GM19193 (cell line): ENCODE data around the gene CENPF.

Experiments used
- POLR2A ChIP-seq: IDR thresholded peaks from 4 replicates; pipeline ENCODE4 v1.6.1; 2011; ENCODE audit not compliant: insufficient read depth, insufficient read length; ENCODE audit errors: extremely low read depth

Gene CENPF

GRCh38 chr1:214602764-214603657, at the start of gene CENPF:
CENPF (plus strand) TSS chr1:214603195; CDS start chr1:214613755, 10,560 bp downstream.
- TF ChIP-seq POLR2A, result peak; percentile 63

GRCh38 chr1:214557952-214558735, 44.9 kb upstream of the CENPF start:
- TF ChIP-seq POLR2A, result no peak

GRCh38 chr1:214563881-214564280, 39.1 kb upstream of the CENPF start:
- TF ChIP-seq POLR2A, result no peak

GRCh38 chr1:214565310-214565709, 37.7 kb upstream of the CENPF start:
- TF ChIP-seq POLR2A, result no peak

- TF ChIP-seq POLR2A, result no peak
Measured at GRCh38 chr1:214566158-214567104, 36.6 kb upstream of the CENPF start.

- no peak for TF ChIP-seq POLR2A
Measured at GRCh38 chr1:214567481-214567980, 35.5 kb upstream of the CENPF start.

GRCh38 chr1:214568328-214568727, 34.7 kb upstream of the CENPF start:
- TF ChIP-seq POLR2A, result no peak

GRCh38 chr1:214569357-214570004, 33.5 kb upstream of the CENPF start:
- no peak for TF ChIP-seq POLR2A

GRCh38 chr1:214570442-214570841, 32.6 kb upstream of the CENPF start:
- TF ChIP-seq POLR2A, result no peak

GRCh38 chr1:214571281-214571680, 31.7 kb upstream of the CENPF start:
- TF ChIP-seq POLR2A, result no peak

- no peak for TF ChIP-seq POLR2A
Measured at GRCh38 chr1:214573386-214574318, 29.3 kb upstream of the CENPF start.

GRCh38 chr1:214574598-214575411, 28.2 kb upstream of the CENPF start:
- TF ChIP-seq POLR2A, result no peak
